Measurements from ENCODE around the gene BLMH.
"Not testable (repeated sequence)": the region's sequence is repeated elsewhere in the genome, so short reads cannot be mapped to it uniquely, and the experiment has no call there.

Gene BLMH

GRCh38 chr17:30230596-30231125, 61.1 kb downstream of the BLMH start:
- DNase-seq = no peak

- DNase-seq = not testable (repeated sequence)
Observed at GRCh38 chr17:30230009-30230408, 61.7 kb downstream of the BLMH start.

GRCh38 chr17:30229012-30229411, 62.7 kb downstream of the BLMH start:
- DNase-seq = no peak

- no peak for DNase-seq
Observed at GRCh38 chr17:30228011-30228410, 63.7 kb downstream of the BLMH start.

- no peak for DNase-seq
Observed at GRCh38 chr17:30226878-30227277, 64.9 kb downstream of the BLMH start.

GRCh38 chr17:30225919-30226553, 65.7 kb downstream of the BLMH start:
- no peak for DNase-seq

- no peak for DNase-seq
Observed at GRCh38 chr17:30225112-30225511, 66.6 kb downstream of the BLMH start.

GRCh38 chr17:30224419-30224960, 67.3 kb downstream of the BLMH start:
- no peak for DNase-seq

GRCh38 chr17:30222721-30223175, 69.0 kb downstream of the BLMH start:
- no peak for DNase-seq

GRCh38 chr17:30222251-30222650, 69.5 kb downstream of the BLMH start:
- DNase-seq = no peak

- no peak for DNase-seq
Observed at GRCh38 chr17:30221346-30221745, 70.4 kb downstream of the BLMH start.

- no peak for DNase-seq
Observed at GRCh38 chr17:30220414-30220813, 71.3 kb downstream of the BLMH start.

- no peak for DNase-seq
Observed at GRCh38 chr17:30219833-30220232, 71.9 kb downstream of the BLMH start.

- no peak for DNase-seq
Observed at GRCh38 chr17:30219315-30219714, 72.4 kb downstream of the BLMH start.

GRCh38 chr17:30218799-30219198, 72.9 kb downstream of the BLMH start:
- DNase-seq = no peak

- no peak for DNase-seq
Observed at GRCh38 chr17:30217746-30218245, 73.9 kb downstream of the BLMH start.

GRCh38 chr17:30217054-30217453, 74.7 kb downstream of the BLMH start:
- DNase-seq = no peak

GRCh38 chr17:30212750-30213149, 79.0 kb downstream of the BLMH start:
- DNase-seq = no peak

- no peak for DNase-seq
Observed at GRCh38 chr17:30211371-30211770, 80.4 kb downstream of the BLMH start.

GRCh38 chr17:30210901-30211300, 80.8 kb downstream of the BLMH start:
- DNase-seq = no peak

- DNase-seq = no peak
Observed at GRCh38 chr17:30210366-30210765, 81.4 kb downstream of the BLMH start.

- DNase-seq = no peak
Observed at GRCh38 chr17:30209930-30210329, 81.8 kb downstream of the BLMH start.

GRCh38 chr17:30208214-30208613, 83.5 kb downstream of the BLMH start:
- no peak for DNase-seq

GRCh38 chr17:30207655-30208054, 84.1 kb downstream of the BLMH start:
- DNase-seq = no peak
